HG02970 (cell line): ENCODE data around the gene MICAL3.
"Not testable (repeated sequence)": the region's sequence is repeated elsewhere in the genome, so short reads cannot be mapped to it uniquely, and the experiment has no call there.

Experiments
- ATAC-seq: cut with Tn5 transposase; IDR thresholded peaks from one replicate; pipeline ENCODE4 v1.9.1; 2021; ENCODE audit warnings: mild to moderate bottlenecking, moderate library complexity, moderate number of reproducible peaks; ENCODE audit not compliant: unreplicated experiment, low FRiP score

Gene MICAL3

GRCh38 chr22:17774206-17774925, 250.0 kb downstream of the MICAL3 start, which contains the start of gene BID:
Gene BID, minus strand, starts transcription at chr22:17774469. Its CDS starts 24,353 bp downstream, at chr22:17750116.
- peak; percentile 39 for ATAC-seq

DNA sequence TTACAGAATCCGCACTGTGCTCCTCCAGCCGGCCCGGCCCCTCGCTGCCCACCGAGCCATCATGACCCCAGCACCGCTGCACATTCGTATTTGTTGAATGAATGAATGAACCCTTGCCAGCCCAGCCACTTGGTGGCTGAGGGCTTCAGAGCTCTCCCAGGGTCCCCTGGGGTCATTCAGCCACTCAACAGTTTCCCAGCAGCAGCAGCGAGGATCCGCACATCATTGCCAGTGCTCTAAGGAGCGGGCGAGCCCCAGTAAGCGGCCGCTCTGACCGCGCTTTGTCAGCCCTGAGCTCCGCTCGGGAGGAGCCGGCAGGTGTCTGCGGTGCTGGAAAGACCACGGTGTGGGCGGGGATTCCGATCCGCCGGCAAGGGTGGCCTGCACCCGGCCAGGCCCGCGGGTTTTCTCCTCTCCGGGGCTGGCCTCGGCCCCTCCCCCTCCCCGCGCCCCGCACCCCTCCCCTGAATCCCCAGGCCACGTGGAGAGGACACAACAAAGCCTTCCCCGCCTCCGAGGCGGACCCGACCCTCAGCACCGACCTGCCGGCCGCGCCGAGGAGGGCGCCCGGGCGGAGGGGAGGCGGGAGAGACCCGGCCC, 250.7 kb downstream of the MICAL3 start:
- peak; percentile 18 for ATAC-seq

DNA sequence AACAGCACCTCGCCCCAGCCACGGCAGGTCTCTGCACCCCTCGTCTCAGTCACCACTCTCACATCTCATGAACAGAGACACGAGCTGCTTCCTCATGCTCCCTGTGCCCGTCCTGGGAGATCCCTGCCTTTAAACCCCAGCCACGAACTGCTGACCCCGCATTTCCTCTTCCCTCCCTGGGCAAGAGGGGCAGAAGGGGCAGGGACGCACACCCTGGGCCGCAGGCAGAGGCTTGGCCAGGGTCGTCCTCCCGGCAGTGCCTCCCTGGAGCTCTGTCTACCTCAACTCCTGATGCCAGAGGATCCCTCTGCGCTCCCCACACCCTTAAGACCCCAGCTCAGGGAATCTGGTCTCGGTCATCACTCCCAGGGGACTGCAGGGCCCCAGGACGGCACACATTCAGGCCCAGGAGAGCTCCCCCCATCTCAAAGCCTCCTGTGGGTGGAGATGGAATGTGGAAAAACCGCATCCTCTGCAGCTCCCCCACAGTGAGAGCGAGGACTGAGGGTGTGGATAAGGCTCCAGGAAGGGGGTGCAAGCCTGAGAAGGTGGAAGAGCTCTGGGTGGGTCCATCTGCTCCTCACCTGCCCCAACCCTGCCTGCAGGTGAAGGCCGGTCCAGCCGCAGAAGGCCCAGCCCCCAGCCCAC, 251.3 kb downstream of the MICAL3 start:
- no peak for ATAC-seq

- ATAC-seq = no peak
These were observed 252.0 kb downstream of the MICAL3 start for GRCh38 chr22:17772249-17772957.

DNA sequence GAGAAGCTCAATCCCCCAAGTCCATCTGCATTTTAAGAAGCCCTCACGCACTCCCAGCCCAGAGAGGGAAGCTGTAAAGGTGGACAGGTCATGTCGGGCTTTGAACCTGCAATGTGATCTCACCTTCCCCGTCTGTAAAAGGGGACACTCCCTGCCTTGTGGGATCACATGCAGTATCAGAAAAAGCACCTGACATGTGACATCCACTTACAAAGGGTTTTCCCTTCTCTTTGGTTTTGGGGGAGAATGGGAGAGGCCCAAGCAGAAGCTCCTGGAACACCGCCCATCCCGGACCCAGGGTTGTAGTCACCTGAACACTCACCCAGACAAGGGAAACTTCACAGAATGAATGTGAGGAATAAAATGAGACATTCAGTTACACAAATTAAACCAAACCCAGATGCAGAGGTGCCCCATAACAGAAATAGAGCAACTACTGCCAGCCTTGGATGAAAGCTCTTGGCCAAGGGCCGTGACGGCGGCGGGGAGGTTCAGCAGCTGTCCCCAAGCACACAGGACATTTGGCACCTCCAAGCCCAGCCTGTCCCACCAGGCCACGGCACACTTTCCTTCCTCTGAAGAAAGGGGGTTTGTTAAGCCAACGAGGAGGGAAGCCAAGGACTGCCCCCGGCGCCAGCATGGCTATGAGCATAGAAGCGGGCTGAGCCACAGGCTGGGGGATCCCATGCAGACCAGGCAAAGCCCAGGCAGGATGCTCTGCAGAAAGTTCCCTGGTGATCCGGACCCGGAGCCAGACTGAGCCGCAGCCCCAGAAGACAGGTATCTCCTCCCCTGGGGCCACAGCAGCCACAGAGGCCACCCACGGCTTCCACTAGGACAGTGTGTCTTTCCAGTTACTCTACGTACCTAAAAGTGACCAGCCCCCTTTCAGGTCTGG, 253.9 kb downstream of the MICAL3 start:
- no peak for ATAC-seq

GRCh38 chr22:17769716-17770082, 254.7 kb downstream of the MICAL3 start:
- ATAC-seq = no peak

DNA sequence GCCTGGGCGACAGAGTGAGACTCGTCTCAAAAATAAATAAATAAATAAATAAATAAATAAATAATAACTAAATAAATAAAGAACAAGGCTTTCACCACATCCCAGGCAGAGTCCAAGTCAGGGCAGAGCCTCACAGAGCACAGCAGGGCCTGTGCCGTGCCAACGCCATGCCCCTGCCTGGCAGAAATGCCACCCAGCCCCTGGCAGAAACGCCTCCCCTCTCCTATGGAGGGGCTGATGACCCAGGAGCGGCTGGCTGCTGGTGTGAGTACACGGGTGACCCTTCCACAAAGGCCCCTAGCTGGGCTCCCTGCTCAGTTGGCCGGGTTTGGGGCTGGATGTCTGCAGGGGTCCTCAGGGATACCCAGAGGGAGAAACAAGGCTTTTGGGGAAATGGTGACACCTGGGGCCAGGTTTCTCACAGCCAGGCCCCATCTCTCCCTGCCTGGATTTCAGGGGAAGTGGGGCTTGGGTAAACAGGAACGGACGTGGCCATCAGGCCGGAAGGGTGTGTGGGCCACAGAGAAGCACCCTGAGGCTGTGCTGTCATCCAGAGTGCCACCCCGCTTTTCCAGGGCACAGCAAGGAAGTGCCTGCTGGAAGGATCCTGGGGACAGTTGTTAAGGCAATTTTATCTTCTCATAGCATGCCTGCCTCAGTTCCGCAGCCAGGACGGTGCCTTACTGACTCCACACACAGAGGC, 255.2 kb downstream of the MICAL3 start:
- ATAC-seq = no peak

DNA sequence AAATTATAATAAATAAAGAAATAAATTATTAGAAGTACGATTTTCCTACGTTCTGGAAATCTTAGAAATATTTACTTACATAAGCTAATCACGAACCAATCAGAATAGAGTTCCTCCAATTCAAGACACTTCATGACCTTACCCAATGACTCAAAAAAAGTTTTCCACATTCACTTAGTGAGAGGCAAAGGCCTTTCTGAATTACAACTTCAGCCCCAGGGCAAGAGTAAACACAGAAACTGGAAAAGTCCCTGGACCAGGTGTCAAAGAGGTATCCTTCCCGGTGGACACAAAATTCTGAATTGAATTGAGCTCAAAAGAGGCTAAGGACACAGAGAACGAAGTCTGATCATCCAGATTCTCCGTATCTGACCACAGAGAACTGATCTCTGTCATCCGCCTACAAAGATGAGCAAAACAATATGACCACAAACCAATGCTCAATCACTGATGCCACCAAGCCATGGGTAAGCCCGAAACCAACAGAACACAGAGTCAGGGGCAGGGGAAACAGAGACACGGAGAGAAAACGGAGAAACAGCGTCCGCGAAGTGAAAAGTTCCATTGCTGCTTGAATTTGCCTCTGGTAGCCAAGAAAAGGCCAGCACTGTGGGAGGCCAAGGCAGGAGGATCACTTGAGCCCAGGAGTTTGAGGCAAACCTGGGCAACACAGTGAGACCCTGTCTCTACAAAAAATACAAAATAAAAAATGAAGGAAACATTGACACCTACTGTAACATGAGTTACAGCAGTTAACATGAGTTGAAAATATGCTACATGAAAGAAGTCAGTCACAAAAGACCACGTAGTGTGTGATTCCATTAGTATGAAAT, 256.9 kb downstream of the MICAL3 start:
- no peak for ATAC-seq

DNA sequence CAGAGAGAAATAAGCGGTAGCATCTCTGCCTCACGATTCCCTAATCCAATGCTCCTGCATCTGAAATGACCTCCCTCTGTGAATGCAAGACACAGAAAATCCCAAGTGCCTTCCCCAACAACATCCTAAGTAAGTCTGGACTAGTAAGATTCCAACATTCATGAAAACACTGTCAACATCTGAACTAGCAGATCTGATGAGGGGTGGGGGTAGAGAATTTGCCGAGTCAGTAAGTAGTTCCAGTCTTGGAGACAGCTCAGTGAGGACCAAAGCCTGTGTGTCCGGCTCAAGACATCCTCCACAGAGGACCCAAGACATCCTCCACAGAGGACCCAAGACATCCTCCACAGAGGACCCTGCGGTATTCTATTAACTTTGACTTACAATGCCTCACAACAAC, 259.5 kb downstream of the MICAL3 start:
- not testable (repeated sequence) for ATAC-seq

GRCh38 chr22:17764036-17764435, 260.3 kb downstream of the MICAL3 start:
- no peak for ATAC-seq

GRCh38 chr22:17763442-17763841, 260.9 kb downstream of the MICAL3 start:
- ATAC-seq = not testable (repeated sequence)

DNA sequence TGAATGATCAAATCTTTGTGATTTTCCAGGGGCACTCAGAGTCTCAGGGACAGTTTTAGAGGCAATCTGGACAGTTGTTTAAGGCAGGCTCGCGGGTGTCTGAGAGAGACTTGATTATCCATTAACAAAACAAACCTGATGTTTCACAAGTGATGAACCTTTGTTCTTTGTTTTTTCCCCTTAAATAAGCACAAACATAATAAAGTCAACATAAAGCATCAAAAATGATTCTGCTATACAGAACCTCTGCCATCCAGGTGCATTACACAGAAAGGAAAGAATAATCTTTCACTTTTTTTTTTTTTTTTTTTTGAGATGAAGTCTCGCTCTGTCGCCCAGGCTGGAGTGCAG, 263.2 kb downstream of the MICAL3 start:
- no peak for ATAC-seq

GRCh38 chr22:17754233-17754925, 270.0 kb downstream of the MICAL3 start:
- no peak for ATAC-seq

DNA sequence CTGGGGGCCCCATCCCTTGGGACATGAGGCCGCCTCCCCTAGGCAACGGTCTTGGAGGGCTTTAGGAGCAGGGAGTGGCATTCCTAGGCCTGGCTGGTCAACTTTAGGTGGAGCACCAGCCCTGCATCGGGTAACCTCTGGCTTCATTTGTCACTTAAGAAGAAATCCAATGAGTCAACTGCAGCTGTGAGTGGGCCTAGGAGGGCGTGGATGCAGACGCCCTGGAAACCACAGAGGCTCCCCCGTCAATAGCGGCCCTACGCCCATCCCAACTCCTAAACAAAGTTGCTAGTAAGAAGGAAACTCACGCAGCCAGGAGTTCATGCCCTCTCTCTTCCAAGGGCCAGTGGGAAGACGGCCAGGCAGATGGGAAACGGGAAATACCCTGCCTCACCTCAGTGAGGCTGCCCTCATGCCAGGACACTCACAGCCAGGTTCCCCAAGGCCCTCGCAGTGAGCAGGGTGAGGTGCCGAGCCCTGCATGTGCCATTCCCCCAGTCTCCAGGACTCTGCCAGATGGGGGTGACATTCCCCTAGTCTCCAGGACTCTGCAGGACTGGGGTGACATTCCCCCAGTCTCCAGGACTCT, 270.9 kb downstream of the MICAL3 start:
- ATAC-seq = no peak

DNA sequence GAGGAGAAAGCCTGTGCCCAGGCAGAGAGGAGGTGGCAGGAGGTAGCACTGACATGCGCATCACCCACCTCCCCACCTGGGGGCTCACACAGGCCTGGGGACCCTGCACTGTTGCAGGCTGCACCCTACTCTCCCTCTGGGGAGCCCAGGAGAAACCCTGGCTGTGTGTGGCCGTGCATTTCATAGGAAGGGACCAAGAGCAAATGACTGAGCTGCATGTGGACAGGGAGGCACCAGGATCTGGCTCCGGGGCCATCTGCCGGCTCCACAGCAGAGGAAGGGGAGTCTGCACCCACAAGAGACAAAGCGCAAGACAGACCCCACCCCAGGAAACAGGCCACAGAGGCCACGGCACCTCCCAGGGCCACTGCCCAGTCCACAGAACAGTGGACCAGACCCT, 272.8 kb downstream of the MICAL3 start:
- no peak for ATAC-seq

- no peak for ATAC-seq
These were observed 274.6 kb downstream of the MICAL3 start for GRCh38 chr22:17749605-17750395.
